DMS 273 (cell line): Measurements from ENCODE around the gene UBE2E1.
"Not testable (repeated sequence)": the region's sequence is repeated elsewhere in the genome, so short reads cannot be mapped to it uniquely, and the experiment has no call there.

Experiments used
- DNase-seq: peaks from one replicate; lab custom pipeline; 2025; ENCODE audit not compliant: unreplicated experiment; lab: John Stamatoyannopoulos, UW

UBE2E1 gene

DNA sequence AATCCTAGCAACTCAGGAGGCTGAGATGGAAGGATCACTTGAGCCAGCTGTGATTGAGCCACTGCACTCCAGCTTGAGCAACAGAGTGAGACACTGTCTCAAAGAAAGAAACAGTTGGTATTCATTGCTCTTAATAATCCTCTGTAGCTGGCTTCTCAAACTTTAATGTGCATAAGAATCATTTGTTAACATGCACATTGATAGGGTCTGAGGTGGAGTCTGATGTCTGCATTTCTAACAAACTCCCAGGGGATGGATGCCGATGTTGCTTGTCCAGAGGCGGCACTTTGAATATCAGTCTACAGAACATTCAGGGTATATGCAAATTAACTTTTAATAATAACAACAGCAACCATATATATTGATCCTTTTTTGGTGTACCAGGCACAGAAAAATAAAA, 71.2 kb downstream of the UBE2E1 start:
- DNase-seq = no peak

DNA sequence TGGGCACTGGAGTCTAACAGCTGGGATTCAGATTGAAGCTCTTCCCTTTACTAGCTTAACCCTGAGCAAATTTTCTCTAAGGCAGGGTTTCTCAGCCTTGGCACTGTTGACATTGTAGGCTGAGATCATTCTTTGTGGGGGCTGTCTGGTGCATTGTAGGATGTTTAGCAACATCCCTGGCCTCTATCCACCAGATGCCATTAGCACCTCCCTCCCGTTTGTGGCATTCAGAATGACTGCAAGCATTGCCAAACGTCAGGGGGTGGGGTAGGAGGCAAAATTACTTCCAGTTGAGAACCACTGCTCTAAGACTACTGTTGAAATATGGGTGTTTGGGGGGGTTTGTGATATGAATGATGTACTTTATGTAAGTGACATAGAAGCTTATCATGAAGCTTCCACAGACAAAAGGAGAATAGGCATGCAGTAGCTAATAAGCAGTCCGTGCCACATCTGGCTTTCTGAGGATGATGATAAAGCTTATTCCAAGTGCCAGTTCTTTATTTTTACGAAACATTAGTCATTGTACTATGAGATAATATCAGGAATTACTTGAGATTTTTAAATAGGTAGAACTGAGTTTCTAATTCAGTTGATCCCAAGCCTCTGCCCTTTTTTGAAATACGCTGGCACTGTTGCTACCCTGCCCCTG, 71.7 kb downstream of the UBE2E1 start:
- DNase-seq = peak; percentile 13

DNA sequence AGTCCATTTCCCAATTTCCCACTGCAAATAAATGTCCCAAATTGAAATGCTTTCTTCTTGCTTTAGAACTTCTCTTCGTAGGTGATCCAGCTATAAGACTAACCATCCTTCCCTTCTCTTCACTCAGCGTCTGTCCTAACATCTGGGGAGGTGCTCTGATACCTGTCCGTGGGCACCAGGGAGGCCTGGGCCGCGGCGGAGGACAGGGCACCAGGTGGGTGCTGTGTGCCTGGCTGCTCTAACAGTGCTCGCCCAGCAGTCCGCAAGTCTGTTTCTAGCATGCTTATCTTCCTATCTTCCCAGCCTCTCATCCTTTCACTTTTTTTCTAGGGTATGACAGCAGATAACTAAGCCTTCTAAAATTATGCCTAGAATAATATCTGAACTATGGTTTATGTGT, 73.7 kb downstream of the UBE2E1 start:
- no peak for DNase-seq

- DNase-seq = no peak
Measured at GRCh38 chr3:23880703-23881339, 75.1 kb downstream of the UBE2E1 start.

GRCh38 chr3:23881993-23882392, 76.2 kb downstream of the UBE2E1 start:
- not testable (repeated sequence) for DNase-seq

DNA sequence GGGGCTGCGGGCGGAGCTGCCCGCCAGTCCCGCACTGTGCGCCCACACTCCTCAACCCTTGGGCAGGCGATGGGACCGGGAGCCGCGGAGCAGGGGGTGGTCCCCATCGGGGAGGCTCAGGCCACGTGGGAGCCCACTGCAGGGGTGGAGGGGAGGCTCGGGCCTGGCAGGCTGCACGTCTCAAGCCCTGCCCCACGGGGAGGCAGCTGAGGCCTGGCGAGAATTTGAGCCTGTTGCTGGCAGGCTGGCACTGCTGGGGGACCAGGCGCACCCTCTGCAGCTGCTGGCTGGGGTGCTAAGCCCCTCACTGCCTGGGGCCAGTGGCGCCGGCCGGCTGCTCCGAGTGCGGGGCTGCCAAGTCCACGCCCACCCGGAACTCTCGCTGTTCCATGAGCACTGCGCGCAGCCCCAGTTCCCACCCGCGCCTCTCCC, 76.7 kb downstream of the UBE2E1 start:
- no peak for DNase-seq

DNA sequence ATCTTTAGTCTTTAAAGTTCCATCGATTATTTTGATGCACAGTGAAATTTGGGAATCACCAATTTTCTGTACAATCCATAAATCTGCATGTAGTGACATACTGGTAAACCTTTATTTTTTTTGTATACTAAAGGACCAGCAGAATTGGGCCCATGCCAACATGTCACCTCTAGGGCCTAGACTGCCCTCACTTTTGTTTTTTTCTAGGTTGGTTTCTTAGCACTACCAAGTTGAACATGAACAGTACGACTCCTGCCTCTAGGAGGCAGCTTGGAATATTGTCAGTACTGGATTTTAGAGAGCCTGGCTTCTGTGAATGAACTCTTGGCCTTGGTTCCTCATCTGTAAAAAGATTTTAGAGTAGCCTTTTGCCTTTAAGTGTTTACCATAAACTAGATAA, 78.7 kb downstream of the UBE2E1 start:
- peak; percentile 11 for DNase-seq

DNA sequence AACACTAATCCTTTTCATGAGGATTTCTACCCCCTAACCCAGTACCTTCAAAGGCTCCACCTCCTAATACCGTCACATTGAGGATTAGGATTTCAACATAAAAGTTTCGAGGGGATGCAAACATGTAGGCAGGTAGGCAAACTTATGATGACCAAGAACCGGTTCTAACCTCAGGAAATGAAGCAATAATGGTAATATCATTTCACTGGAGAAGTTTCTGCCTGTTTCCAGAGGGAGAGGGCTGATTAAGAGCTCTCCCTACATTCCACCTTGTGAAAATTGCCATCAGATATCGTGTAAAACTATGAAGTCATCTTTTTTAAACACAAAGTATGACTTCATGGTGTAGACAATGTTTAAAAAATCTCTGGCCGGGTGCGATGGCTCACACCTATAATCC, 79.5 kb downstream of the UBE2E1 start:
- no peak for DNase-seq

- no peak for DNase-seq
Measured at GRCh38 chr3:23886311-23886710, 80.6 kb downstream of the UBE2E1 start.

DNA sequence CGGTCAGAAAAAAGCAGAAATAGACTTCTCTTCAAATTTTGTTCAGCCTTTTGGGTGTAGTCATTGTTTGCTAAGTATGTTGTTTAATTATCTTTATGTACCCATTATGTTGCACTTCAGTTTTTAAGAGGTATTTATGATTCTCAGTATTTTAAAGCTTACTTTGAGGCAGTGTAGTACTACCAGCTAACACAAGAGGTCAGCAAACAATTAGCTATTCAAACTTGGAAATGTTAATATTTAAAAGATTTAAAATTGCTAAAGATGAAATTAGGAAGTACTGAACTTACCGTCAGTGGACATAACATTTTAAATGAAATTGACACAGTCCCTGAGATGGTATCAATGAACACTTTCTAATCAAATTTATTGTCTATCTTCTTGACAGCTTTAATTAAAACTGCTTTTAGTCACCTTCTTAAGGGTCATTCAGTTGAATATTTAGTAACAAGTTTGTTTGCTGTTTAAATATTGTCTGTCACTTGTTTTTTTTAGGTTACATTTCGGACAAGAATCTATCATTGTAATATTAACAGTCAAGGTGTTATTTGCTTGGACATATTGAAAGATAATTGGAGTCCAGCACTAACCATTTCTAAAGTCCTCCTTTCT, 83.0 kb downstream of the UBE2E1 start:
- peak; percentile 31 for DNase-seq

DNA sequence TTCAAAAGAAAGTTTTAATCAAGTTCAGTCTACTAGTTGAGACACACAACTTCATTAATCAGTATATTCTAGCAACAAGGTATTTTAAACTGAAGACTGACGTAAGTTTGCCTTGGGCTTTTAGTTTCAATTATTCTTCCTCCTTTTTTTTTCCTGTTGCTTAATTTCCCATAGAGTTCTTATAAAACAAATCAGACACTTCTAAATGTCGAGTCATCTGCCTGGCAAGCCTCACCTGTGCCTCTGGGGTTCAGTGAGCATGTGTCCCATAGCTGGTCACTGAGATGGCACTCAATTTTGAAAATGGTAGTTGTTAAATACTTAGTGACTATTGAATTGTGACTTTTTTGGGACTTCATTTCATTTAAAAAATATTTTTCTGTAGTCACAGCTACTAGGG, 83.6 kb downstream of the UBE2E1 start:
- DNase-seq = no peak

DNA sequence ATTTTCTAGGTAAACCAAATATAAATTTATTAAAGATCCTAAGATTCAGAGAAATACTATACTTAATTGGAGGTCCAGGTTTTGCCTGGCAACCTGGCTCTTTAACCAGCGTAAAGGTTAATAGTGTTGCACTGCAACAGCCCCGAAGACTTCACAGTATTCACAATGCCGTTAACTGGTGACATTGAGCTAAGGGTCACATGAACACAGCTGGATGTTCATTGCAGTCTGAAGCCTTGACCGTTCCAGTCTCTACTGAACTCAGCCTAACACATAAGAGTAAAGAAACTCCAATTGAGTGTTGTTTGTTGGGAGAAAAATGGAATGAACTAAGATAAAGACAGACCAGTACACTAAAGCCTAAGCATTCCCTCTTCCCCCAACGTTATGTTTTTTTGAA, 84.2 kb downstream of the UBE2E1 start:
- DNase-seq = no peak

DNA sequence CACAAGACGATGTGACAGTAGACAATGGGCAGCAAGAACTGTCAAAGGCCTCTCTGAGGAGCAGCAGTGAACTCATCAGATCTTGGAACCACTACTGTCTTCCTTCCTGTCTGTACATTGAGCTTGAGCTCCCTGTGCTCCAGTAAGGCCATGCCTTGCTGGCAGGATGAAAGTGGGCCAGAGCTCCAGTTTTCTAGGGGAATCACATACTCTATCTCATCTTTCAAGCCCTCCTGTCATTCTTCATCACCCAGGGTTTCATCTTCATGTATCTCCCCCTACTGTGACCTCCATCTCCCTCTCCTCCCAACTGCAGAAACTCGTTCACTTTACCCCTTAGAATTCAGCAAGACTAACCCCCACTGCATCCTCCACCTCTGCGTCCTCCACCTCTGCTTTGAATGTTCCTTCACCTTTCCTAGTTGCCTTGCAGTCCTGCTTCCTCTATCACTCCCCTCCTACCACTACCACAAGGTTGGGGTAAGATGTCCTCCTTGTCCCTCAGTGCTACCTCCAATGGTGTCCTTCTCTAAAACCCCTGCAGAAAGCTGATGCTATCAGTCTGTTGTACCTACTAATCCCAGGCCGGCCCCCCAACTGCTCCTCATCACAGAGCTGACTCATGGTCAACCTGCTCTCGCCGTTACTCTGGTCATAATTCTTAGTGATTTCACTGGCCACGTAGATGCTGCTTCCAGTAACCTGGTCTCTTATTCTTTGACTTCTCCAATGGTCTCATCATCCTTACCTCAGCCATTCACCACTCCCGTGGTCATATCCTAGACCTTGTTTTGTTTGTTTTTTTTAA, 88.7 kb downstream of the UBE2E1 start:
- no peak for DNase-seq

GRCh38 chr3:23895181-23895580, 89.4 kb downstream of the UBE2E1 start:
- no peak for DNase-seq

- DNase-seq = no peak
Measured at GRCh38 chr3:23900744-23901143, 95.0 kb downstream of the UBE2E1 start.

DNA sequence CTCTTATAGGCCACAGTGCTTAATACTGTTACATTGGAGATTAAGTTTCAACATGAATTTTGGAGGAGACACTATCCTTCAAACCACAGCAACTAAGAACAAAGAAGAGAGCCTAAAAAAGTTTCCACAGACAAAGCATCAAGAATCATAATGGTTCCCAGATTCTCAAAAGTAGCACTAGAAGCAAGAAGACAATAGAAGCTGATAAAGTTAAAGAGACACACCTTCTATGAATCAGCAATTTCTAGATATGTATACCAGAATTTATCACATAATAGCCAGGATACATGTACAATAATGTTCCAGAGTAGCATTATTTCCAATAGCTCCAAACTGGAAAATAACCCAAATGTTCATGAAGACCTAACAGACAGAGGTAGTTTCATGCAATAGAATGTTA, 98.8 kb downstream of the UBE2E1 start:
- DNase-seq = no peak

GRCh38 chr3:23909341-23909740, 103.6 kb downstream of the UBE2E1 start:
- DNase-seq = no peak

DNA sequence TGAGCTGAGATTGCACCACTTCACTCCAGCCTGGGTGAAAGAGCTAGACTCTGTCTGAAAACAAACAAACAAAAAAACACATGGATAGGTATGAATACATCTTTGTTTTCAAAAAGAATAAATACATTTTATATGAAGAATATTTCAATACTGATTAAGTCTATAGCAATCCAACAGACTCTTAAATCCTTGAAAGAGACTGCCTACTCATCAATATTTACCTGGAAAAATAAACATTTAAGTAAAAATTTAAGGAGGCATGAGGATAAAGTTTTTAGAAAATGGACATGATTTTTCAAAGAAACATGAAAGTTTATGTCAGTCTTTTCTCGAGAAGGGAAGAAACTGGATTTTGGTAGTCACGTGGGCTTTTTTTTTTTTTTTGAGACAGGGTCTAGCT, 105.6 kb downstream of the UBE2E1 start:
- no peak for DNase-seq

DNA sequence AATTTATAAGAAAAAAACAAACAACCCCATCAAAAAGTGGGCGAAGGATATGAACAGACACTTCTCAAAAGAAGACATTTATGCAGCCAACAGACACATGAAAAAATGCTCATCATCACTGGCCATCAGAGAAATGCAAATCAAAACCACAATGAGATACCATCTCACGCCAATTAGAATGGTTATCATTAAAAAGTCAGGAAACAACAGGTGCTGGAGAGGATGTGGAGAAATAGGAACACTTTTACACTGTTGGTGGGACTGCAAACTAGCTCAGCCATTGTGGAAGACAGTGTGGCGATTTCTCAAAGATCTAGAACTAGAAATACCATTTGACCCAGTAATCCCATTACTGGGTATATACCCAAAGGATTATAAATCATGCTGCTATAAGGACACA, 106.6 kb downstream of the UBE2E1 start:
- not testable (repeated sequence) for DNase-seq

GRCh38 chr3:23913182-23913581, 107.4 kb downstream of the UBE2E1 start:
- no peak for DNase-seq

GRCh38 chr3:23913873-23914743, 108.4 kb downstream of the UBE2E1 start:
- DNase-seq = no peak
